ENCODE measurements around the gene NLRP3. TPM values are rescaled to one million over a fixed set of nuclear protein-coding genes. Genes with fewer than 3 reads are reported as not detected.

NLRP3 gene
- total and polyA plus RNA-seq, 9 of the 15 experiments (the other 6 are each of a cell fraction or from before 2014, with no cell fraction given), result not detected

DNA sequence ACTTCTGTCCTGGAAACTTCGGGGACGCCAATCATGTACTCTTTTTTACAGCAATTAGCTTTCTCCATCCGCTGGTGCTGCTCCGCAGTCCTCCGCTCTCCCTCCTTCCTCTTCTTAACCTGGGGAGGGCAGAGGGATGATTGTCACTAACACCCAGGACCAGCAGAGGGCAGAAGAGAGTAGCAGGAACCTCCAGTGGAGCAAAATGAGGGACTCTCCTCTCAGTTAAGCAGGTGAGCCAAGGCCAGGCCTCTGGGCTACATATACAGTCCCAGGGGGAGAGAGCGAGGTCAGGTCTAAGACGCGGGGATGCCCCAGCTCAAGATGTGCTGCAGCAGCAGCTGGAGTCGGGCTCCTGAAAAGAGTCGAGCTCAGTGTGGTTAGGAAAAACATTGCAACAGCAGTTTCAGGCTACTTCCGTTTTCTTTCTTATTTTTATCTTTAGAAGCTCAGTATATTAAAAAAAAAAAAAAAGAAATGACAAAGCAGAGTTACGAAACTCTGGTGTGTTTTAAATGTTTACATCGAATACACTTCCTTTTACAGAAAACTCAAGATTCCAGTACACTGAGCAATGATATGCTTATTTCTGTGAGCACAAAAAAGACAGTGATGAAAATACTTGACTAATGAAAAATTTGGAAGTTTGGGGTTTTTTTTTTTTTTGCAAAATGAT lies 25.7 kb upstream of the NLRP3 start (continued):
- TF ChIP-seq, protein P1, sequence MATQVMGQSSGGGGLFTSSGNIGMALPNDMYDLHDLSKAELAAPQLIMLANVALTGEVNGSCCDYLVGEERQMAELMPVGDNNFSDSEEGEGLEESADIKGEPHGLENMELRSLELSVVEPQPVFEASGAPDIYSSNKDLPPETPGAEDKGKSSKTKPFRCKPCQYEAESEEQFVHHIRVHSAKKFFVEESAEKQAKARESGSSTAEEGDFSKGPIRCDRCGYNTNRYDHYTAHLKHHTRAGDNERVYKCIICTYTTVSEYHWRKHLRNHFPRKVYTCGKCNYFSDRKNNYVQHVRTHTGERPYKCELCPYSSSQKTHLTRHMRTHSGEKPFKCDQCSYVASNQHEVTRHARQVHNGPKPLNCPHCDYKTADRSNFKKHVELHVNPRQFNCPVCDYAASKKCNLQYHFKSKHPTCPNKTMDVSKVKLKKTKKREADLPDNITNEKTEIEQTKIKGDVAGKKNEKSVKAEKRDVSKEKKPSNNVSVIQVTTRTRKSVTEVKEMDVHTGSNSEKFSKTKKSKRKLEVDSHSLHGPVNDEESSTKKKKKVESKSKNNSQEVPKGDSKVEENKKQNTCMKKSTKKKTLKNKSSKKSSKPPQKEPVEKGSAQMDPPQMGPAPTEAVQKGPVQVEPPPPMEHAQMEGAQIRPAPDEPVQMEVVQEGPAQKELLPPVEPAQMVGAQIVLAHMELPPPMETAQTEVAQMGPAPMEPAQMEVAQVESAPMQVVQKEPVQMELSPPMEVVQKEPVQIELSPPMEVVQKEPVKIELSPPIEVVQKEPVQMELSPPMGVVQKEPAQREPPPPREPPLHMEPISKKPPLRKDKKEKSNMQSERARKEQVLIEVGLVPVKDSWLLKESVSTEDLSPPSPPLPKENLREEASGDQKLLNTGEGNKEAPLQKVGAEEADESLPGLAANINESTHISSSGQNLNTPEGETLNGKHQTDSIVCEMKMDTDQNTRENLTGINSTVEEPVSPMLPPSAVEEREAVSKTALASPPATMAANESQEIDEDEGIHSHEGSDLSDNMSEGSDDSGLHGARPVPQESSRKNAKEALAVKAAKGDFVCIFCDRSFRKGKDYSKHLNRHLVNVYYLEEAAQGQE (IDR thresholded peaks at IDR 0.05; ENCODE audit: borderline replicate concordance), result peak; percentile 80
- TF ChIP-seq, protein P1 (CRISPR knock-in tag; IDR thresholded peaks at IDR 0.05; ENCODE audit: low read depth), result no peak
- no peak for TF ChIP-seq FOSL1 (tag; conservative IDR thresholded peaks at IDR 0.05)
- TF ChIP-seq, protein P2, sequence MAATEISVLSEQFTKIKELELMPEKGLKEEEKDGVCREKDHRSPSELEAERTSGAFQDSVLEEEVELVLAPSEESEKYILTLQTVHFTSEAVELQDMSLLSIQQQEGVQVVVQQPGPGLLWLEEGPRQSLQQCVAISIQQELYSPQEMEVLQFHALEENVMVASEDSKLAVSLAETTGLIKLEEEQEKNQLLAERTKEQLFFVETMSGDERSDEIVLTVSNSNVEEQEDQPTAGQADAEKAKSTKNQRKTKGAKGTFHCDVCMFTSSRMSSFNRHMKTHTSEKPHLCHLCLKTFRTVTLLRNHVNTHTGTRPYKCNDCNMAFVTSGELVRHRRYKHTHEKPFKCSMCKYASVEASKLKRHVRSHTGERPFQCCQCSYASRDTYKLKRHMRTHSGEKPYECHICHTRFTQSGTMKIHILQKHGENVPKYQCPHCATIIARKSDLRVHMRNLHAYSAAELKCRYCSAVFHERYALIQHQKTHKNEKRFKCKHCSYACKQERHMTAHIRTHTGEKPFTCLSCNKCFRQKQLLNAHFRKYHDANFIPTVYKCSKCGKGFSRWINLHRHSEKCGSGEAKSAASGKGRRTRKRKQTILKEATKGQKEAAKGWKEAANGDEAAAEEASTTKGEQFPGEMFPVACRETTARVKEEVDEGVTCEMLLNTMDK (IDR thresholded peaks at IDR 0.05; ENCODE audit: borderline replicate concordance, insufficient read depth, low read depth, low read length, poor library complexity, severe bottlenecking), result no peak
- TF ChIP-seq GATA2 (CRISPR knock-in tag; IDR thresholded peaks at IDR 0.05), result no peak
- no peak for TF ChIP-seq YBX1 (IDR thresholded peaks at IDR 0.05)
- TF ChIP-seq, protein P3, sequence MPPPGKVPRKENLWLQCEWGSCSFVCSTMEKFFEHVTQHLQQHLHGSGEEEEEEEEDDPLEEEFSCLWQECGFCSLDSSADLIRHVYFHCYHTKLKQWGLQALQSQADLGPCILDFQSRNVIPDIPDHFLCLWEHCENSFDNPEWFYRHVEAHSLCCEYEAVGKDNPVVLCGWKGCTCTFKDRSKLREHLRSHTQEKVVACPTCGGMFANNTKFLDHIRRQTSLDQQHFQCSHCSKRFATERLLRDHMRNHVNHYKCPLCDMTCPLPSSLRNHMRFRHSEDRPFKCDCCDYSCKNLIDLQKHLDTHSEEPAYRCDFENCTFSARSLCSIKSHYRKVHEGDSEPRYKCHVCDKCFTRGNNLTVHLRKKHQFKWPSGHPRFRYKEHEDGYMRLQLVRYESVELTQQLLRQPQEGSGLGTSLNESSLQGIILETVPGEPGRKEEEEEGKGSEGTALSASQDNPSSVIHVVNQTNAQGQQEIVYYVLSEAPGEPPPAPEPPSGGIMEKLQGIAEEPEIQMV (tag; conservative IDR thresholded peaks at IDR 0.05; ENCODE audit: low read depth), result no peak
- TF ChIP-seq TBP (optimal IDR thresholded peaks at IDR 0.05; ENCODE audit: low read depth, low read length), result peak; percentile 87
- TF ChIP-seq ATF7 (IDR thresholded peaks at IDR 0.05), result peak; percentile 35; the same call in 1 of the 2 replicates
- TF ChIP-seq SMARCA4 (IDR thresholded peaks at IDR 0.05), result peak; percentile 71
- TF ChIP-seq, protein P4, sequence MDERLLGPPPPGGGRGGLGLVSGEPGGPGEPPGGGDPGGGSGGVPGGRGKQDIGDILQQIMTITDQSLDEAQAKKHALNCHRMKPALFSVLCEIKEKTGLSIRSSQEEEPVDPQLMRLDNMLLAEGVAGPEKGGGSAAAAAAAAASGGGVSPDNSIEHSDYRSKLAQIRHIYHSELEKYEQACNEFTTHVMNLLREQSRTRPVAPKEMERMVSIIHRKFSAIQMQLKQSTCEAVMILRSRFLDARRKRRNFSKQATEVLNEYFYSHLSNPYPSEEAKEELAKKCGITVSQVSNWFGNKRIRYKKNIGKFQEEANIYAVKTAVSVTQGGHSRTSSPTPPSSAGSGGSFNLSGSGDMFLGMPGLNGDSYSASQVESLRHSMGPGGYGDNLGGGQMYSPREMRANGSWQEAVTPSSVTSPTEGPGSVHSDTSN (CRISPR knock-in tag; IDR thresholded peaks at IDR 0.05; ENCODE audit: low read depth), result no peak
- TF ChIP-seq, protein P4 (tag; conservative IDR thresholded peaks at IDR 0.05; ENCODE audit: low read depth), result 0 out of 2 replicates have a peak, but pooled peaks have one; percentile 12
- peak; percentile 88; the same call in 1 of the 2 replicates for TF ChIP-seq XRCC5 (IDR thresholded peaks at IDR 0.05; ENCODE audit: low read depth, low read length)

Data from K562 (cell line).